Stimulated activated naive CD4-positive, alpha-beta T cell (primary cell): ENCODE results near the gene NRM.

Experiments used
- DNase-seq, 6 experiments: peaks; one replicate each; lab custom pipeline; 2025; lab: John Stamatoyannopoulos, UW

NRM gene

GRCh38 chr6:30688569-30688968 lies 2.2 kb downstream of the NRM start:
- no peak for DNase-seq

GRCh38 chr6:30687659-30688431 lies 2.9 kb downstream of the NRM start:
- no peak for DNase-seq

- peak; percentile 46 to 80 (median 63) for DNase-seq
Measured at GRCh38 chr6:30686908-30687658, 3.7 kb downstream of the NRM start.

GRCh38 chr6:30686009-30686907 lies 4.5 kb downstream of the NRM start, which contains the start of gene PPP1R18:
Gene PPP1R18, minus strand, starts transcription at chr6:30686645. Its CDS starts 627 bp downstream, at chr6:30686018.
- peak; percentile 55 to 83 (median 73) for DNase-seq

- DNase-seq: no peak
Measured at GRCh38 chr6:30685157-30686008, 5.4 kb downstream of the NRM start.

GRCh38 chr6:30684386-30685156 lies 6.2 kb downstream of the NRM start:
- peak in 5 of 6 experiments; percentile 17 to 51 (median 31) for DNase-seq

GRCh38 chr6:30683980-30684338 lies 6.8 kb downstream of the NRM start:
- DNase-seq: no peak

GRCh38 chr6:30683183-30683979 lies 7.4 kb downstream of the NRM start:
- no peak for DNase-seq

GRCh38 chr6:30682143-30683117 lies 8.4 kb downstream of the NRM start:
- peak; percentile 75 to 90 (median 85) for DNase-seq

- no peak for DNase-seq
Measured at GRCh38 chr6:30681766-30682142, 9.0 kb downstream of the NRM start.

GRCh38 chr6:30679765-30680535 lies 10.8 kb downstream of the NRM start:
- DNase-seq: no peak

- DNase-seq: peak; percentile 80 to 95 (median 88)
Measured at GRCh38 chr6:30678964-30679726, 11.6 kb downstream of the NRM start.

- DNase-seq: no peak
Measured at GRCh38 chr6:30676660-30677285, 14.0 kb downstream of the NRM start.

- DNase-seq: peak; percentile 71 to 86 (median 81)
Measured at GRCh38 chr6:30672445-30673253, 18.1 kb downstream of the NRM start, which contains the start of gene DHX16. Gene DHX16, minus strand, starts transcription at chr6:30673006. Its CDS starts 165 bp downstream, at chr6:30672841.

GRCh38 chr6:30670760-30671527 lies 19.8 kb downstream of the NRM start:
- DNase-seq: no peak
